ENCODE results near the gene RYR2.

Gene RYR2

DNA sequence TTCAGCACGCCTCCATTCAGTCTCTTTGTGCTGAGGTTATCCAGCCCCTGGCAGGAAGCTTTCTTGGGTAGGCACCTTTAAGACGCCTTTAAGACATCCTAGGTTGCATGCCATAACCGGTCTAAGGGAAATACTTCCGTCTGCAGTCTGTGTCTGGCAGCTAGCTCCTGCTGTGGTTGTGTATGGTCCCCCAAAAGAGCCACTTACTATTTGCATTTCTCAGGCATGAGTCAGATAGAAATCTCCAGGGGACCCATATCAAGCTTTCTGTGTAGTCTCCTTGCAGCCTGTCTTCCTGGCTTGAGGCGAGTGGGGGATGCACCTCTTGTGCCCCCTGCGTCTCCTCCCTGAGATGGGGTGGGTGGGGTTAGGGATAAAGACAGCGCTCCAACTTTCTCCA, 10.0 kb upstream of the RYR2 start:
- Histone ChIP-seq H3K4me1 (ENCODE audit: control insufficient read depth, insufficient read depth, low read length) (peaks cover 15% of the 10 kb centered on the region), H3K9me3 (ENCODE audit: control insufficient read depth, insufficient read depth, low read depth, low read length) (no peaks in the 10 kb centered on the region)

DNA sequence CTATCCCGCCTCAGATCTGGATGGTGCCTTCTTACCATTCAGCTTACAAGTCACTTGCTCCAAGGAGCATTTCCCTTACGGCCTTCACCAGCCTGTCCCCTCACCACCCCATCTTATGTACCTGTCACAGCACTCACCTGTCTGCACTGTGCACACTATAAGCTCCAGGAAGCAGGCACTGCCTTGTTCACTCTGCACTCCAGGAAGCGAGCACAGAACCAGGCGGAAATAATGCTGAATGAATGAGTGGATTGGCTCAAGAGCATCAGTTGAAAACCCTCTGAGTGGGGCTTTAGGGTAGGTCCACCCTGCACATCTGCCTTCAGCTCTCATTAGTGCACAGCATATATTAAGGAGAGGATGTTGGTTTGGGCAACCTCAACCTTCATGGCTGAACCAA, 8.9 kb upstream of the RYR2 start:
- Histone ChIP-seq H3K27ac (ENCODE audit: low read depth, low read length) (no peak overlapping the region), H3K4me3 (ENCODE audit: low read depth, low read length) (no peak overlapping the region), H3K36me3 (ENCODE audit: control insufficient read depth, insufficient read depth, low read length) (no peaks in the 10 kb centered on the region), H3K9me3 (ENCODE audit: control insufficient read depth, insufficient read depth, low read depth, low read length) (no peaks in the 10 kb centered on the region), H3K27me3 (ENCODE audit: control insufficient read depth, insufficient read depth, low read length) (no peaks in the 10 kb centered on the region), H3K4me1 (ENCODE audit: control insufficient read depth, insufficient read depth, low read length) (peaks cover 15% of the 10 kb centered on the region), H3K9ac (ENCODE audit: low read length) (no peak overlapping the region)

More for the DNA sequence above, 10.0 kb upstream of the RYR2 start:
- no peak overlapping the region for H3K27ac ChIP-seq (ENCODE audit: low read depth, low read length)
- peak overlapping the region; percentile 11; the same call in 1 of the 2 replicates for H3K4me3 ChIP-seq (ENCODE audit: low read depth, low read length)
- H3K36me3 ChIP-seq (ENCODE audit: control insufficient read depth, insufficient read depth, low read length) = no peaks in the 10 kb centered on the region
- no peaks in the 10 kb centered on the region for H3K27me3 ChIP-seq (ENCODE audit: control insufficient read depth, insufficient read depth, low read length)
- peak overlapping the region; percentile 63 for H3K9ac ChIP-seq (ENCODE audit: low read length)

DNA sequence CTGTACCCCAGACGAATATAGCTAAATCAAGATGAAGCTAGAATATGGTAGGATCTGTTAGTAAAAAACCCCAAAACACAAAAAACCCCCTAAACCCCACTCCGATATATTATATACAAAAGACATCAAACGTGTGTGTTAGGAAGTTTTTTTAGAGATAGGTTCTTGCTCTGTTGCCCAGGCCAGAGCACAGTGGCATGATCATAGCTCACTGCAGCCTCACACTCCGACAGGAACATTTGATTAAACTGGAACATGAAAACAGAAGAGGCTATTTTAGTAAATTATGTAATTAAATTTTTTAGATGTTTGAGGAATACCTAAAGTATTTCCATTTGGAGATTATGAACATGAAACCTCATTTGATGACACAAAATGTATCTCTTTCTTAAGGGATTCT, 8.2 kb upstream of the RYR2 start:
- H3K9me3 ChIP-seq (ENCODE audit: control insufficient read depth, insufficient read depth, low read depth, low read length) = no peaks in the 10 kb centered on the region
- H3K4me3 ChIP-seq (ENCODE audit: low read depth, low read length) = no peak overlapping the region
- peaks cover 15% of the 10 kb centered on the region for H3K4me1 ChIP-seq (ENCODE audit: control insufficient read depth, insufficient read depth, low read length)
- H3K9ac ChIP-seq (ENCODE audit: low read length) = no peak overlapping the region
- no peaks in the 10 kb centered on the region for H3K36me3 ChIP-seq (ENCODE audit: control insufficient read depth, insufficient read depth, low read length)
- H3K27me3 ChIP-seq (ENCODE audit: control insufficient read depth, insufficient read depth, low read length) = no peaks in the 10 kb centered on the region
- H3K27ac ChIP-seq (ENCODE audit: low read depth, low read length) = no peak overlapping the region

DNA sequence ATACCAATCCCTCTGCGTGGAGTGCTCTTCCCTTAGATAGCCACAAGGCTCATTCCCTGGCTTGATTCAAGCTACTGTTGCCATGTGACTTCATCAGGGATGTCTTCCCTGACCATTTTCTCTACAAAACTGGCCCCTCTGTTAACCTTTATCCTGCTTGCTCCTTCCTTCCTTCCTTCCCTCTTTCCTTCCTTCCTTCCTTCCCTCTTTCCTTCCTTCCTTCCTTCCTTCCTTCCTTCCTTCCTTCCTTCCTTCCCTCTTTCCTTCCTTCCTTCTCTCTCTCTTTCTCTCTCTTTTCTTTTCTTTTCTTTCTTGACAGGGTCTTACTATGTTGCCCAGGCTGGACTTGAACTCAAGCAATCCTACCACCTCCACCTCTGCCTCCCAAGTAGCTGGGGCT, 6.2 kb upstream of the RYR2 start:
- Histone ChIP-seq H3K9me3 (ENCODE audit: control insufficient read depth, insufficient read depth, low read depth, low read length) (no peaks in the 10 kb centered on the region), H3K27me3 (ENCODE audit: control insufficient read depth, insufficient read depth, low read length) (peaks cover 7% of the 10 kb centered on the region), H3K27ac (ENCODE audit: low read depth, low read length) (no peak overlapping the region), H3K4me1 (ENCODE audit: control insufficient read depth, insufficient read depth, low read length) (peaks cover 15% of the 10 kb centered on the region), H3K9ac (ENCODE audit: low read length) (no peak overlapping the region), H3K4me3 (ENCODE audit: low read depth, low read length) (no peak overlapping the region), H3K36me3 (ENCODE audit: control insufficient read depth, insufficient read depth, low read length) (no peaks in the 10 kb centered on the region)

DNA sequence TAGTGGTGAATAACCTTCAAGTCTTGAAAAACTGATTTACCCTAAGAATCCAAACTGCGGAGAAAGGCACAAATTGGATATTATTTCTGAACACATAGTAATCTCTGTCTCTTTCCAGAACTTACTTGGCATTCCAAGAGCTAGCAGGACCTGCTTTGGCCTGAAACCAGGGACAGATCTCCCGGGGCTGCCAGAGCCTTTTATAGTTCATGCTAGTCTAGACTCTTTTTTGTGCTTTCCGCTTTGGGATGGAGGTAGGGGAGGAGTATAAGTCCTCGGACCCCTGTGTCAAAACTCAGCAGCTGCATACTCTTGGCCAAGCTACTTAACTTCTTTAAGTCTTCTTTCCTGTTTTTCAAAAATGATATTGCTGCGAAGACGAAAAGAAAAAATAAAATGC, 3.8 kb upstream of the RYR2 start:
- Histone ChIP-seq H3K4me1 (ENCODE audit: control insufficient read depth, insufficient read depth, low read length) (peaks cover 6% of the 10 kb centered on the region), H3K4me3 (ENCODE audit: low read depth, low read length) (no peak overlapping the region), H3K9me3 (ENCODE audit: control insufficient read depth, insufficient read depth, low read depth, low read length) (no peaks in the 10 kb centered on the region), H3K27ac (ENCODE audit: low read depth, low read length) (no peak overlapping the region), H3K27me3 (ENCODE audit: control insufficient read depth, insufficient read depth, low read length) (peaks cover 26% of the 10 kb centered on the region), H3K36me3 (ENCODE audit: control insufficient read depth, insufficient read depth, low read length) (no peaks in the 10 kb centered on the region), H3K9ac (ENCODE audit: low read length) (no peak overlapping the region)

DNA sequence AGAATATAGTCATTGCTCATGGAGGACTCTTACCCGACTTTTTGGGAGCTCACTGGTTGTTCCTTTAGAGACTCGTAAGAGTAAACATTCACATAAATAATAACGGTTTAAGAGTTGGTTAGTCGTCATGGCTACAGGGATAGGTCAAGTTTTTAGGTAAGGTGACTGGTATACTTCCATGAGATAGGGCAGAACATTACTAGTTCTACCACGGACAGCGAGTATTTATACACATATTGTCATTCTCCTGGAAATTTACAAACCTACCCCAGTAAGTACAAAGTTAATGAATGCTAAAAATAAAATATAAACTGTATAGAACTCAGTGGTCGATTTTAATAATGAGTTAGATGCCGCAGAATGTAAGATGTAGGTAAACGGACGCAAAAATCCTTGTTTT, 1.2 kb upstream of the RYR2 start:
- no peak overlapping the region for H3K4me3 ChIP-seq (ENCODE audit: low read depth, low read length)
- H3K9me3 ChIP-seq (ENCODE audit: control insufficient read depth, insufficient read depth, low read depth, low read length) = no peaks in the 10 kb centered on the region
- H3K27me3 ChIP-seq (ENCODE audit: control insufficient read depth, insufficient read depth, low read length) = peaks cover 45% of the 10 kb centered on the region
- peaks cover 30% of the 10 kb centered on the region for H3K4me1 ChIP-seq (ENCODE audit: control insufficient read depth, insufficient read depth, low read length)
- H3K36me3 ChIP-seq (ENCODE audit: control insufficient read depth, insufficient read depth, low read length) = no peaks in the 10 kb centered on the region
- no peak overlapping the region for H3K27ac ChIP-seq (ENCODE audit: low read depth, low read length)
- H3K9ac ChIP-seq (ENCODE audit: low read length) = no peak overlapping the region

DNA sequence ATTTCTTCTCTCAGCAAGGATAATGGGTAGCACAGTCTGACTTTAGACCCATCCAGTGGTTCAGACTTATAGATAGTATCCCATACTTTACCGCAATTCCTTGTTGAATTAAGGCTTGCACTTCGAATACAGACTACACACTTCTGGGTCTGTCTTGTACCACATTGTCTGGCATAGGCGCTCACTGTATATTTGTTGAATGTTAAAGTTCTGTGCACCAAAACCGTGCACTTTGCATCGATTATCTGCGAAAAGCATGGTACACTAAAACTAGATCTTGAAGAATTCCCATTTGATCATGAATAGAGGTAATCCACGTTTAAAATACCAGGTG, 556 bp upstream of the RYR2 start:
- Histone ChIP-seq H3K27ac (ENCODE audit: low read depth, low read length) (no peak overlapping the region), H3K9ac (ENCODE audit: low read length) (no peak overlapping the region), H3K4me3 (ENCODE audit: low read depth, low read length) (peak overlapping the region; percentile 69), H3K9me3 (ENCODE audit: control insufficient read depth, insufficient read depth, low read depth, low read length) (no peaks in the 10 kb centered on the region), H3K27me3 (ENCODE audit: control insufficient read depth, insufficient read depth, low read length) (peaks cover 48% of the 10 kb centered on the region), H3K36me3 (ENCODE audit: control insufficient read depth, insufficient read depth, low read length) (no peaks in the 10 kb centered on the region), H3K4me1 (ENCODE audit: control insufficient read depth, insufficient read depth, low read length) (peaks cover 36% of the 10 kb centered on the region)

DNA sequence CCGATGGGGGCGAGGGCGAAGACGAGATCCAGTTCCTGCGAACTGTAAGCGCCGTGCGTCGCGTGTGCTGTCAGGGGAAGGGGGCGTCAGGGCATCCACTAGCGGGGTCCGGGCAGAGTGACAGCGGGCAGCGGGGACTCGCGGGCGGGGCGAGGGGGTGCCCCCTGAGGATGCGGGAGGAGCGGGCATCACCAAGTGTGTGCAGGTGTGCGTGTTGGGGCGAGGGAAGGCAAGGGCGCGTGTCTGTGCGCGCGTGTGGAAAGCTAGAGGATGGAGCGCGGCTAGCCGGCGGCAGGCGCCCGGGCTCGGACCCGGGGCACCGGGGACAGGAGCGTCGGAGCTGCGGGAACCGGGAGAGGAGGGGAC, 525 bp downstream of the RYR2 start:
- Histone ChIP-seq H3K27ac (ENCODE audit: low read depth, low read length) (no peak overlapping the region), H3K9me3 (ENCODE audit: control insufficient read depth, insufficient read depth, low read depth, low read length) (no peaks in the 10 kb centered on the region)

DNA sequence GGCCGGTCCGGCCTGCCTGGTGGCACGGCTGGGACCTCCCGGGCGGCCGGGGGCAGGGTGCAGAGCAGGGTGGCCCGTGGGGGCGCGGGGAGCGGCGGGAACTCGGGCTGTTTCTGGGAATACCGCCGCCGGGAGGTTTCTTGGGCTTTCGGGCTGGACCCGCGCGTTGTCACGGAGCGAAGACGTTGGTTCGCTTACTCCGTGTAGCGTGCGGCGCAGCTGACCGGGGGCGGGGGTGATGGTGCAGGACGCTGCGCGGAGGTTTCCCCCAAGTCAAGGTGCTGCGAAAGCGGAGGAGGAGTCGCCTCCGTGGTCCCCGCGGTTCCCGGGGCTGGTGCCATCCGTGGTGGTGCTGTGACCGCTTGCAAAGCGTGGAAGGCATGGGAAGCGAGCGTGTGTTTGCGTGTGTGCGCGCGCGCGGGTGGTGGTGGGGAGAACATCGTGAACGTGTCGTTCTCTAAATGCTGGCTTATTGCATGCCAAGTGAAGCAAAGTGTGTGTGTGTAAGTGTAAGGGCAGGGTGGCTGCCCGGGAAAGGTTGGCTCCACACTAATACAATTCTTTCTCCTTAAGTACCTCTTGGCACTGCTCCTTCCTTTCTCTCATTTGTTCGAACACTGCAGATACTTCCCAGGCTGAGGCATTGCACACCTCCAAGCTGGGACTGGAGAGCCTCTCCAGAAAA, 1.1 kb downstream of the RYR2 start:
- peak overlapping the region; percentile 58 for H3K9ac ChIP-seq (ENCODE audit: low read length)
- no peaks in the 10 kb centered on the region for H3K9me3 ChIP-seq (ENCODE audit: control insufficient read depth, insufficient read depth, low read depth, low read length)
- H3K4me3 ChIP-seq (ENCODE audit: low read depth, low read length) = peak overlapping the region; percentile 69
- H3K27ac ChIP-seq (ENCODE audit: low read depth, low read length) = no peak overlapping the region
- no peaks in the 10 kb centered on the region for H3K36me3 ChIP-seq (ENCODE audit: control insufficient read depth, insufficient read depth, low read length)
- H3K27me3 ChIP-seq (ENCODE audit: control insufficient read depth, insufficient read depth, low read length) = peaks cover 48% of the 10 kb centered on the region
- H3K4me1 ChIP-seq (ENCODE audit: control insufficient read depth, insufficient read depth, low read length) = peaks cover 41% of the 10 kb centered on the region

More for the DNA sequence above, 525 bp downstream of the RYR2 start:
- Histone ChIP-seq H3K27me3 (ENCODE audit: control insufficient read depth, insufficient read depth, low read length) (peaks cover 48% of the 10 kb centered on the region), H3K9ac (ENCODE audit: low read length) (peak overlapping the region; percentile 58), H3K36me3 (ENCODE audit: control insufficient read depth, insufficient read depth, low read length) (no peaks in the 10 kb centered on the region), H3K4me1 (ENCODE audit: control insufficient read depth, insufficient read depth, low read length) (peaks cover 41% of the 10 kb centered on the region), H3K4me3 (ENCODE audit: low read depth, low read length) (peak overlapping the region; percentile 69)

DNA sequence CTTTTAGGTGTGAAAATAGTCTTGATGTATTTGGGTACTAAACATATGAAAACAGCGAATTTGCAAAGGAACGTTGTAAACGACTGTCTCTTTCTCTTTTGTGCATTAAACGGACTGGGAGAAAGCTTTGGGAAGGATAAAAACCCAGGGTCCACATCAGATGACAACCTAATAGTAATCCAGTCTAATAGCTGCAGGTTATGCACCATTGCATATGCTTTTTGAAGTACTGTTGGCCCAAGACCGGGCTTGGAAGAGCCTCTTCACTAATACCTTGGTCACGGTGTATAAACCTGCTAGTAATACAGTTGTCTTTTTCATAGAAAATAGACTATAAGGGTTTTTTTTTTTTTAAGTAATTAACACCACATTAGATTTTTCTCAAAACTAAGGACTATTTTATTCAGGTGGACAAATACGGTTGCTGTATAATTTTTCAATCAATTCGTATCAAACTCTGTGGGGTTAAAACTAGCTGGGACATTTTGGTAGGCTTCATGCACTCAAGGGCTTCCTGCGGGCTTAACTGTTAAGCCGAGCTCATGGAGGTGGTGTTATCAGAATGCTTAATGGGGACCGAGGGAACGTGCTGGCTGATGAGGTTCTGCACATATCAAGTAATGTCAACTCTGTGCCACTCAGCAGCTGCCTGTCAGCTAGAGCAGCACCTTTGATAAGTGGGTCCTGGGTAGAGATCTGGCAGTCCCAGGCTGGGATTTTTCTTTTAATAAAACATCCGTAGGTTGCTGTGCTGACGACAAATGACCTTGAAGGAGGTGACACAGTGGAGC, 2.1 kb downstream of the RYR2 start:
- peaks cover 41% of the 10 kb centered on the region for H3K4me1 ChIP-seq (ENCODE audit: control insufficient read depth, insufficient read depth, low read length)
- H3K9ac ChIP-seq (ENCODE audit: low read length) = no peak overlapping the region
- peaks cover 48% of the 10 kb centered on the region for H3K27me3 ChIP-seq (ENCODE audit: control insufficient read depth, insufficient read depth, low read length)
- no peaks in the 10 kb centered on the region for H3K36me3 ChIP-seq (ENCODE audit: control insufficient read depth, insufficient read depth, low read length)
- no peak overlapping the region for H3K27ac ChIP-seq (ENCODE audit: low read depth, low read length)
- no peaks in the 10 kb centered on the region for H3K9me3 ChIP-seq (ENCODE audit: control insufficient read depth, insufficient read depth, low read depth, low read length)
- peak overlapping the region; percentile 69 for H3K4me3 ChIP-seq (ENCODE audit: low read depth, low read length)

DNA sequence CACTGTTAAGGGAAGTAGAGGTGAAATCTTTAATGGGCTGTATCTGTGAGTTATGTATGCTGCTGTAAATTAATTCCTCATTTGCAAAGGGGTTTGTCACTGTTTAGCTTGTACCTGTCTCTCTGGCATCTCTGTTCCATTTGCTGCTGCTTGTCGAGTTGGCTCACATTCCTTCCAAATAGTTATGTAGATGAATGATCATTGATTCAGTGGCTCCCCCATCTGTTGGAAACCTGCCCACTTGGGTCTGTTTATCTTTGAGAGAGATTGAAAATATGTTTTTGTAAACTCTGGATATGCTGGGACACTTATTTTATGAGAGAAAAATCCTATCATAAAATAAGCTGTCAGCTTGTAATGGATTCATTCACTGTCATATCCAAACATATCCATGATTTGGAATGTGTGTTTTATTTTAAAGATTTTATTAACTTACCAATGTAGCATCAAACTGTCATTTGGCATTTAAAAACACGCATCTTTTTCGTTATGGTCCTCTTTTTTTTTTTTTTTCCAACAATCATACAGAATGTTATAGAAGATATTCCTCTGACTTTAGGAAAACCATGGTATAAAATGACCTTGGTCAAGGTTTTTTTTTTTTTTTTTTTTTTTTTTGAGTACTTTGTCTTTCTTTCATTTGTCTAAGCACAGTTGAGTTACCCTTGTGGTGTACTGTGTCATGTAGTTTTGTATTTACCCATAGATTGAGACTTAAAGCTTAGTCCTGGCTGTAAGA, 3.5 kb downstream of the RYR2 start:
- no peak overlapping the region for H3K9ac ChIP-seq (ENCODE audit: low read length)
- H3K27me3 ChIP-seq (ENCODE audit: control insufficient read depth, insufficient read depth, low read length) = peaks cover 45% of the 10 kb centered on the region
- no peaks in the 10 kb centered on the region for H3K9me3 ChIP-seq (ENCODE audit: control insufficient read depth, insufficient read depth, low read depth, low read length)
- peaks cover 48% of the 10 kb centered on the region for H3K4me1 ChIP-seq (ENCODE audit: control insufficient read depth, insufficient read depth, low read length)
- no peaks in the 10 kb centered on the region for H3K36me3 ChIP-seq (ENCODE audit: control insufficient read depth, insufficient read depth, low read length)
- H3K27ac ChIP-seq (ENCODE audit: low read depth, low read length) = no peak overlapping the region
- peak overlapping the region; percentile 69 for H3K4me3 ChIP-seq (ENCODE audit: low read depth, low read length)
